PFSK-1 (cell line): Measurements from ENCODE around the gene MAP2K6.

Experiments used
- POLR2AphosphoS5 ChIP-seq: IDR thresholded peaks from 2 replicates; pipeline ENCODE4 v1.6.1; 2012; ENCODE audit warnings: low read depth, mild to moderate bottlenecking, control low read depth, low read length, moderate library complexity
- REST ChIP-seq, 2 experiments: IDR thresholded peaks; 2 replicates each; pipeline versions ENCODE4 v1.6.1 to v1.8.0; 2011 to 2012; ENCODE audit warnings: low read depth in 2 of 2, low read length in 2 of 2, control low read depth in 1 of 2, inconsistent platforms in 1 of 2, mild to moderate bottlenecking in 1 of 2, moderate library complexity in 1 of 2; ENCODE audit not compliant: insufficient read depth in 1 of 2
- TAF1 ChIP-seq: IDR thresholded peaks from 2 replicates; pipeline ENCODE4 v1.6.1; 2012; ENCODE audit warnings: low read length, control low read depth, borderline replicate concordance; ENCODE audit not compliant: insufficient read depth

DNA sequence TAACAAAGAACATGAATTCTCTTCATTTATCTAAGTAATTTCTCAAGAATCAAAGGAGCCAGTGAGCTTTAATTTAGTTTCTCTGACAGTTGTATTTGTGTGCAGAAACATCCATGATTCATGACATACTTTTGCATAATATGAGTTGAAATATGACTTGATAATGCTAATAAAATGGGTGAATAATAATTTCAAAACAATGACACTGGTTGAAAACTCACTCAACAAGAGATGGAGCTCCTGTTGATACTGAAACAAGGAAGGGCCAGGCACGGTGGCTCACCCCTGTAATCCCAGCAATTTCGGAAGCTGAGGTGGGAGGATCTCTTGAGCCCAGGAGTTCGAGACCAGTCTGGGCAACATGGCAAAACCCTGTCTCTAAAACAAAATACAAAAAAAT lies 147.0 kb downstream of the MAP2K6 start:
- TF ChIP-seq POLR2AphosphoS5 (no peak), REST (IDR thresholded peaks at IDR 0.05; ENCODE audit: insufficient read depth in 1 of 2, low read depth in 2 of 2, low read length in 2 of 2) (no peak), TAF1 (no peak)
